ENCODE results near the gene ACTN4. TPM values are rescaled to one million over a fixed set of nuclear protein-coding genes. Genes with fewer than 3 reads are reported as not detected.

The ACTN4 gene
- total and polyA plus RNA-seq, 4 experiments from 2014 or later: 4.0 to 155 (median 87.9) TPM

DNA sequence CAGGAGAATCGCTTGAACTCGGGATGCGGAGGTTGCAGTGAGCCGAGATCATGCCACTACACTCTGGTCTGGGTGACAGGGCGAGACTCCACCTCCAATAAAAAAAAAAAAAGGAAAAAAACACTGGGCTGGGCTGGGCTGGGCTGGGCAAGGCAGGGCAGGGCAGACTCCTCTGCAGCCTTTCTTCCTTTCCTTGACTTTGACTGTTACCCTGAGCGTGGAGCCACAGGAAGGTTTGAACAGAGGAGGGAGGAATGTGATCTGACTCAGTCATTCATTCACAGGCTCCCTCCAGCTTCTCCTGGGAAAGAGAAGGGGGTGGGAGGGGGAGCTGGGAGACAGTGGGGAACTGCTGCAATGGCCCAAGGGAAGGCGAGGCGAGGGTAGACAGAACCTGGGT is 2.7 kb upstream of the ACTN4 start:
- ChIA-PET POLR2A (ENCODE audit: partially characterized antibody) (interaction anchor here (0.5 to 0.9 kb wide), 2 partner anchors 12 to 84 kb away, joined by 3 to 4 read pairs; no protein-coding TSS in a partner anchor), CTCF (ENCODE audit: partially characterized antibody) (interaction anchor here (0.7 to 1.9 kb wide), 4 partner anchors 11 to 286 kb away, joined by 3 to 6 read pairs (median 5); partner anchors contain the start of genes MAP4K1, MRPS12 and SARS2)
- Mint-ChIP-seq H3K4me1 (peaks cover 16 to 28% (median 21%) of the 10 kb centered on the region in 4 donors), H3K9me3 (peaks cover 0 to 2% (median 0%) of the 10 kb centered on the region in 8 donors), H3K27me3 (no peaks in the 10 kb centered on the region), H3K36me3 (peaks cover 0 to 11% of the 10 kb centered on the region in 2 donors), H3K4me3 (no peak overlapping the region), H3K27ac (no peak overlapping the region)
- intact Hi-C loops (cut with micrococcal nuclease): no loop called here
- Histone ChIP-seq H3K9me3 (ENCODE audit: control insufficient read depth in 1 of 2, low read length in 2 of 2) (no peaks in the 10 kb centered on the region), H3K27me3 (ENCODE audit: insufficient read depth, low read length) (no peaks in the 10 kb centered on the region), H3K4me3 (ENCODE audit: low read length in 2 of 2) (no peak overlapping the region), H3K4me1 (ENCODE audit: insufficient read depth, low read length) (peaks cover 22% of the 10 kb centered on the region), H3K36me3 (ENCODE audit: insufficient read depth, low read length) (no peaks in the 10 kb centered on the region), H3K27ac (ENCODE audit: low read depth, low read length) (no peak overlapping the region)
- DNase-seq: no peak

DNA sequence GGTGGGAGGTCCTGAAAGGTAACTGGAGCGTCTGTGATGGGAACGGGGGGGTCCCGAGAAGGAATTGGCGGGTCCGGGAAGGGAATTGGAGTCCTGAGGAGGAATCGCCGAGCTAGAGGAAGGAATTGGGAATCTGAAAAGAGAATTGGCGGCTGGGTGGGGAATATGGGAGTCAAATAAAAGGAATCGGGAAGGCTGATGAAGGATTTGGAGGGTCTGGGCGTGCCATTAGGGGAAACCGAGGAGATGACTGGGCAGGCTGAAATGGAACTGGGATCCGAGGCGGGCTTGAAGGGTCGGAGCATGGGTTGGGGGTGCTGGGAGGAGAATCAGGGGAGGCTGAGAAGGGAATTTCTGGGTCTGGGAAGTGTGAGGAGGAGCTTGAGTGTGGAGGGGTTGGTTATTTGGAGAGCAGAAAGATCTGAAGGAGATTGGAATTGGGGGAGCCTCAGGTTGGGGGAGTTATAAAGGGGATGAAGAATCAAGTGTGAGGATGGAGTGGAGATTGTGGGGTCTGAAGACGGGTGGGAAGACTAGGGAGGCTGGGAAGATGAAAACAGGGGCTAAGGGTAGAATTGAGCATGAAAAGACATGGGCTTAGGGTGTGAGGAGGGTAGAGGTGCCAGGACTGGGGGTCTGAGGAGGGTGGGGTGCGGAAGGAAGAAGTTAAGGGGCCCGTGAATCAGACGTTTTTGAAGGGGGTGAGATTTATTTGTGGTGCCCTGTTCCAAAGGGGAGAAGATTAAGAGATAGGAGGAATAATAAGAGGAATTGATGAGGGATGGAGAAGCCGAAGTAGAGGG is 718 bp downstream of the ACTN4 start:
- Histone ChIP-seq H3K4me1 (ENCODE audit: insufficient read depth, low read length) (peaks cover 54% of the 10 kb centered on the region), H3K27ac (ENCODE audit: low read depth, low read length) (peak overlapping the region; percentile 74), H3K27me3 (ENCODE audit: insufficient read depth, low read length) (no peaks in the 10 kb centered on the region), H3K36me3 (ENCODE audit: insufficient read depth, low read length) (no peaks in the 10 kb centered on the region), H3K9me3 (ENCODE audit: control insufficient read depth in 1 of 2, low read length in 2 of 2) (no peaks in the 10 kb centered on the region), H3K4me3 (ENCODE audit: low read length in 2 of 2) (peak overlapping the region; percentile 80 to 81)
- H3K27me3 Mint-ChIP-seq: no peaks in the 10 kb centered on the region
- H3K4me3 Mint-ChIP-seq: peak overlapping the region; percentile 91 to 98 (median 95)
- no peaks in the 10 kb centered on the region for H3K9me3 Mint-ChIP-seq
- POLR2A ChIA-PET (ENCODE audit: partially characterized antibody): interaction anchor here (0.9 to 3.6 kb wide), 30 partner anchors 9 to 274 kb away, joined by 3 to 28 read pairs (median 6); partner anchors contain the start of genes ECH1, EIF3K, FAM98C and MAP4K1
- CTCF ChIA-PET (ENCODE audit: partially characterized antibody): interaction anchor here (0.7 to 3.0 kb wide), 13 partner anchors 12 to 282 kb away, joined by 3 to 12 read pairs (median 4); partner anchors contain the start of genes FAM98C, MRPS12 and SARS2
- H3K36me3 Mint-ChIP-seq: peaks cover 0 to 11% of the 10 kb centered on the region in 2 donors
- intact Hi-C loops (cut with micrococcal nuclease): loop anchor here (1.0 to 2.0 kb wide), 6 partner anchors 8 to 312 kb away; partner anchors contain the start of genes NFKBIB and SIRT2
- peak overlapping the region; percentile 82 to 93 (median 85) for H3K27ac Mint-ChIP-seq
- DNase-seq: no peak
- peaks cover 32 to 59% (median 45%) of the 10 kb centered on the region in 4 donors for H3K4me1 Mint-ChIP-seq

DNA sequence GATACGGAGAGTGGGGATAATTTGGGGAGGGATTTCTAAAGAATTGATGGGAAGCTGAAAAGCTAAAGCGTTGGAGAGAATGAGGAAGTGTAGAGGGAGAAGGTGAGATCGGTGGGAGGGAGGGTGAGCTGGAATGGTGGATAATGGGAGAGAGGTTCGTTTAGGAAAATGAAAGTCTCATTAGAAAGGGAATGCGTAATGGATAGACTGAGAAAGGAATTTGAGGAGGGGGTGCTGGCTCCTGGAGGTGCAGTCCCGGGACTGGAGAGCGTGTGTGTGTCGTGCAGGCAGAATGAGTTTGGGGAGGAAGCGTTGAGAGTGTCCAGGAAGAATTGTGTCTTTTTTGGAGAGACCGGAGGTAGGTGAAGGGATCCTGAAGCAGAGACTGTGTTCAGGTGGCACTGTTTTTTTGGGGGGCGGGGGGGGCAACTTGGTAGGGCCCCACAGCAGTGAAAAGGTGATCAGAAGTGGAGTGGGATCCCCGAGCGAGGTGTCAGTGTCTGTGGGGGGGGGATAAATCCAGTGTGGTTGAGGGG is 1.4 kb downstream of the ACTN4 start:
- intact Hi-C loops (cut with micrococcal nuclease): no loop called here
- H3K9me3 ChIP-seq (ENCODE audit: control insufficient read depth in 1 of 2, low read length in 2 of 2): no peaks in the 10 kb centered on the region
- ChIA-PET CTCF (ENCODE audit: partially characterized antibody) (interaction anchor here (1.0 to 3.0 kb wide), 5 partner anchors 12 to 246 kb away, joined by 3 to 10 read pairs (median 4); partner anchors contain the start of gene FAM98C), POLR2A (ENCODE audit: partially characterized antibody) (interaction anchor here (0.9 to 3.6 kb wide), 11 partner anchors 9 to 121 kb away, joined by 3 to 28 read pairs (median 6); partner anchors contain the start of genes EIF3K and MAP4K1)
- Mint-ChIP-seq H3K4me3 (peak overlapping the region; percentile 91 to 98 (median 95)), H3K9me3 (no peaks in the 10 kb centered on the region), H3K27ac (peak overlapping the region; percentile 4 to 93 (median 85)), H3K36me3 (peaks cover 4 to 15% of the 10 kb centered on the region in 2 donors), H3K4me1 (peaks cover 35 to 65% (median 50%) of the 10 kb centered on the region in 4 donors), H3K27me3 (no peaks in the 10 kb centered on the region)
- H3K36me3 ChIP-seq (ENCODE audit: insufficient read depth, low read length): no peaks in the 10 kb centered on the region
- peak overlapping the region; percentile 80 to 81 for H3K4me3 ChIP-seq (ENCODE audit: low read length in 2 of 2)
- no peak for DNase-seq
- peak overlapping the region; percentile 74 for H3K27ac ChIP-seq (ENCODE audit: low read depth, low read length)
- peaks cover 59% of the 10 kb centered on the region for H3K4me1 ChIP-seq (ENCODE audit: insufficient read depth, low read length)
- H3K27me3 ChIP-seq (ENCODE audit: insufficient read depth, low read length): no peaks in the 10 kb centered on the region

DNA sequence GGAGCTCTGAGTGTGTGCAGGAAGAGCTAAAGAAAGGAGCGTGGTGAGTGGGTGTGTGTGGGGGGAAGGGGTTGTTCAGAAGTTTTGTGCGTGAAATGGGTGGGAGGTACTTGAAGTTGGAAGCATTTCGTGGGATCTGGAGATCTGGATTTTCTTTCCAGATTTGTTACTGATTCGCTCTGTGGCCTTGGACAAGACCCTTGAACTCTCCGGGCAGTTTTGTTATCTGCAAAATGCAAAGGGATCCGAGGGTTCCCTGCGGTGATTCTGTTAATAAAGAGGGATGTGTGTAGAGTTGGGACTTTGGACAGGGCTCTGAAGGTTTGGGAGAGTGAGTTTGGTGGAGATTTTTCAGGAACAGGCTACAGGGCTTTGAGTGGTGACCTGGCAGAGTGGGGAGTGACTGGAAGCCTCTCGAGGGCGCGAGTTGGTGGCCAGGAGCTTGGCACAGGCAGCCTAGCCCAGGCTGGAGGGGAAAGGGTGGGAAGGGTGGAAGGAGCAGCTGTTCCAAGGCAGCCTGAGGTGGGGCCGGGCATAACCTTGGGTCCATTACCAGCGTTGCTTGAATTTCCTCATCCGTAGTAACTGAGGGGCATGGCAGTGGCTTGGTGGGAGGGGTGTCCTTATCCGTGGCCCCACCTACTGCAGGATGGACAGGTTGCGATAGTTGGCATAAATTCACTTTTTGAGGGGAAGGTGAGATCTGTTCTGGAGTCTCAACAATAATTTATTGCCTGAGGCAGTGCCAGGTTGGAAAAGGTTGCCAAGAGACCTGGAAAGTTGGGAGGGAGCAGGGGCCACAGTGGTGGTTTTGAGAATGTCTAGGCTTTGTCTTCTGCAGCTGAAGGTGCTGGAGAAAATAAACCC is 2.1 kb downstream of the ACTN4 start:
- H3K27ac Mint-ChIP-seq: peak overlapping the region; percentile 44 to 93 (median 85)
- Histone ChIP-seq H3K36me3 (ENCODE audit: insufficient read depth, low read length) (no peaks in the 10 kb centered on the region), H3K4me3 (ENCODE audit: low read length in 2 of 2) (peak overlapping the region; percentile 45 to 81), H3K27ac (ENCODE audit: low read depth, low read length) (peak overlapping the region; percentile 18), H3K9me3 (ENCODE audit: control insufficient read depth in 1 of 2, low read length in 2 of 2) (no peaks in the 10 kb centered on the region), H3K4me1 (ENCODE audit: insufficient read depth, low read length) (peaks cover 66% of the 10 kb centered on the region), H3K27me3 (ENCODE audit: insufficient read depth, low read length) (no peaks in the 10 kb centered on the region)
- H3K4me3 Mint-ChIP-seq: peak overlapping the region; percentile 91 to 98 (median 95)
- intact Hi-C loops (cut with micrococcal nuclease): no loop called here
- CTCF ChIA-PET (ENCODE audit: partially characterized antibody): interaction anchor here (1.0 to 3.0 kb wide), 3 partner anchors 13 to 134 kb away, joined by 3 to 8 read pairs (median 3); no protein-coding TSS in a partner anchor
- POLR2A ChIA-PET (ENCODE audit: partially characterized antibody): interaction anchor here (0.6 to 3.6 kb wide), 7 partner anchors 10 to 32 kb away, joined by 3 to 28 read pairs (median 5); no protein-coding TSS in a partner anchor
- H3K27me3 Mint-ChIP-seq: no peaks in the 10 kb centered on the region
- peaks cover 37 to 71% (median 54%) of the 10 kb centered on the region in 4 donors for H3K4me1 Mint-ChIP-seq
- no peak for DNase-seq
- H3K9me3 Mint-ChIP-seq: no peaks in the 10 kb centered on the region
- peaks cover 6 to 16% of the 10 kb centered on the region in 2 donors for H3K36me3 Mint-ChIP-seq

DNA sequence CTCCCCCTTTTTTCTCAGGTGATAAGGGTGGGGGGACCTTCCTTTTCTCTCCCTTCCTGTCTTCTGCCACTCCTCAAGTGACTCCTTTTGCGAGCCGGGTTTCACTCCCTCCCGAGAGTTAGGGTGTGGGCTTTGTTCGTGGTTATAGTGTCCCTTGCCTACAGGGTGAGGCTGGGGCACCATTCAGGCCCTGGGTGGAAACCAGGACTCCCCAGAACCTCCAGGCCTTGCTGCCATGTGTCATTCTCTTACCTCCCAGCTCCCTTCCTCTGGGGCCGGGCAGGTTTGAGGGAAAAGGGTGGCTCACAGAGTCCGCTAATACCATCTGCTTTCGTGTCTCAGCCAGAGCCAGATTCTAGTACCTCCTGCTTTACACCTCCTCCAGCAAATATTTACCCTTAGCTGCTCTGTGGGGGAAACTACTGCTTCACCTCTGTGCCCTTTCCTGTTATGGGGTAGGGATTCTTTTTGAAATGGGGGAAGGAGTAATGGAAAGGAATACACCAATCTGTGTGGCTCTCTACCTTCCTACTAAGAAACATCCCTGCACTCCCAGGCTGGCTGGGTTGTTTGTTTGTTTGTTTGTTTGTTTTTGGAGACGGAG is 2.8 kb downstream of the ACTN4 start:
- no peak for DNase-seq
- Histone ChIP-seq H3K9me3 (ENCODE audit: control insufficient read depth in 1 of 2, low read length in 2 of 2) (no peaks in the 10 kb centered on the region), H3K27me3 (ENCODE audit: insufficient read depth, low read length) (no peaks in the 10 kb centered on the region), H3K4me1 (ENCODE audit: insufficient read depth, low read length) (peaks cover 73% of the 10 kb centered on the region), H3K36me3 (ENCODE audit: insufficient read depth, low read length) (no peaks in the 10 kb centered on the region), H3K4me3 (ENCODE audit: low read length in 2 of 2) (no peak overlapping the region), H3K27ac (ENCODE audit: low read depth, low read length) (no peak overlapping the region)
- CTCF ChIA-PET (ENCODE audit: partially characterized antibody): interaction anchor here (1.0 kb wide), 1 partner anchor 43 kb away, joined by 3 read pairs; no protein-coding TSS in a partner anchor
- H3K27me3 Mint-ChIP-seq: no peaks in the 10 kb centered on the region
- H3K27ac Mint-ChIP-seq: peak overlapping the region; percentile 17 to 85 (median 64)
- peaks cover 42 to 78% (median 61%) of the 10 kb centered on the region in 4 donors for H3K4me1 Mint-ChIP-seq
- POLR2A ChIA-PET (ENCODE audit: partially characterized antibody): interaction anchor here (0.6 to 1.7 kb wide), 2 partner anchors 19 to 31 kb away, joined by 3 to 5 read pairs; no protein-coding TSS in a partner anchor
- H3K4me3 Mint-ChIP-seq: peak overlapping the region; percentile 91 to 98 (median 95)
- no peaks in the 10 kb centered on the region for H3K9me3 Mint-ChIP-seq
- intact Hi-C loops (cut with micrococcal nuclease): no loop called here
- peaks cover 6 to 20% of the 10 kb centered on the region in 2 donors for H3K36me3 Mint-ChIP-seq

DNA sequence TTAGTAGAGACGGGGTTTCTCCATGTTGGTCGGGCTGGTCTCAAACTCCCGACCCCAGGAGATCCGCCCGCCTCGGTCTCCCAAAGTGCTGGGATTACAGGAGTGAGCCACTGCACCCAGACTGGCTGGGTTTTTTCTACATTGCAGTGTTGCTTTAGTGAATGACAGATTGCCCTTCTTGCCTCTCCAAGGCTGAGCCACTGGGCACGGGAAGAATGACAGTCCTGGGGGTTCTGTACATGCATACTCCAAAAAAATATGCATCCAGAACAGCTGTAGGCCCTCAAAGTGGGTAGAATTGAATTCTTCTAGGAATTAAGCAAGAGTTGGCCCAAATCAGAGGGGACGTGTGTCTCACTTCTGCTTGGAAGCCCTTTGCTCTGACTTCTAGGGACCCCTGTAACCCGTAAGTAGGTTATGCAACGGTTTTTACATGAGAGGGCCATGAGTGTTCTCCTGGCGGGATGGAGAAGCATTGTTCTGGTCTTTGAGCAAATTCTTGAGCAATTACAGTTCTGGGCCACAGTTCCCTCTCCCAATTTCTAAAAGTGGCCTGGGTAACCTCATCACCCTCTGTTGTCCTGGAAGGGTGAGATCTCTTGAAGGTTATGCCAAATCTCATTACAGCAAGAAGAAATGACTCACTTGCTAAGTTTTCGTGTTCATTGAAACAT is 3.6 kb downstream of the ACTN4 start:
- Mint-ChIP-seq H3K4me1 (peaks cover 50 to 86% (median 69%) of the 10 kb centered on the region in 4 donors), H3K4me3 (peak overlapping the region in 6 of 8 donors; percentile 6 to 97 (median 39)), H3K27me3 (no peaks in the 10 kb centered on the region), H3K9me3 (no peaks in the 10 kb centered on the region), H3K27ac (peak overlapping the region in 4 of 7 donors; percentile 31 to 47 (median 32)), H3K36me3 (peaks cover 6 to 20% of the 10 kb centered on the region in 2 donors)
- ChIA-PET CTCF (ENCODE audit: partially characterized antibody) (no interaction called here), POLR2A (ENCODE audit: partially characterized antibody) (interaction anchor here (1.7 kb wide), 1 partner anchor 18 kb away, joined by 5 read pairs; no protein-coding TSS in a partner anchor)
- no peak for DNase-seq
- H3K4me1 ChIP-seq (ENCODE audit: insufficient read depth, low read length): peaks cover 81% of the 10 kb centered on the region
- H3K36me3 ChIP-seq (ENCODE audit: insufficient read depth, low read length): no peaks in the 10 kb centered on the region
- H3K27ac ChIP-seq (ENCODE audit: low read depth, low read length): no peak overlapping the region
- no peaks in the 10 kb centered on the region for H3K27me3 ChIP-seq (ENCODE audit: insufficient read depth, low read length)
- H3K9me3 ChIP-seq (ENCODE audit: control insufficient read depth in 1 of 2, low read length in 2 of 2): no peaks in the 10 kb centered on the region
- H3K4me3 ChIP-seq (ENCODE audit: low read length in 2 of 2): no peak overlapping the region
- intact Hi-C loops (cut with micrococcal nuclease): no loop called here

Measured in CD4-positive, alpha-beta memory T cell (primary cell).